Fibroblast of skin of scalp (primary cell): ENCODE data around the gene PDE7B.
"Not testable (repeated sequence)": the region's sequence is repeated elsewhere in the genome, so short reads cannot be mapped to it uniquely, and the experiment has no call there.

Experiments
- DNase-seq: peaks from one replicate; pipeline ENCODE4 v3.0.0-alpha.2; 2013

The PDE7B gene

DNA sequence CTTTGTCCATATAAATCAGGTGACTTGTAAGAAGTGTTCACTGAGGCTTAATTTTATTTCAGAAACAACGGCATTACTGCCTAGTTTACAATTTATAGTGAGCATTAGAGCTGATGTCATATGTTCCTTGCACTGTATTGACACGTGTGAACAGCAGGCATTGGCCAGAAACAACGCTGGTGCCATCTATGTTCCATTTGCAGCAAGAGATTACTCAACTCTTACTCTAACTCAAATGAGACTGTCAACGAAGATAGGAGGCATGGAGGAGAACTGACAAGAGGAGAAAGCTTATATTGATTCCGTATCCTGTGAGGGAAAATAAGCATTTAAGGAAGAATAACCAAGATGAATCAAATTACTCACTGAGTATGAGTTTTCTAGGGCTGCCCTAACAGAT, 350.2 kb downstream of the PDE7B start:
- DNase-seq, result peak; percentile 25

DNA sequence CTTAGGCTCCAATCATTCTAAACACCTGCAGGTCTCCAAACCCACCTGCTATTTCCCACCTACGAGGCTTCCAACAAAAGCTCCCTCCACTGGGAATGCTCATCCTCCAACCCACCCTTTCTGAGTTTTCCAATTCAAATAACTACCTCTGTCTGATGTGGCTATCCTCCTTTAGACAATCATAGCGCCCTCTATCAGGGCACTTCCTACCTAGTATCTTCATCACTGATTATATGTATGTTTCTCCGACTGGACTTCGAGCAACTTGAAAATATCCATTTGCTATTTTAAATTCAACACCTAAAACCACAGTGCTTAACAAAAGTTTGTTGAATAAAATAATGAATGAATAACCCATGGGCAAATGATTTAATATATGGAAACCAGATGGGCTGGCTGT, 357.3 kb downstream of the PDE7B start:
- DNase-seq, result no peak

DNA sequence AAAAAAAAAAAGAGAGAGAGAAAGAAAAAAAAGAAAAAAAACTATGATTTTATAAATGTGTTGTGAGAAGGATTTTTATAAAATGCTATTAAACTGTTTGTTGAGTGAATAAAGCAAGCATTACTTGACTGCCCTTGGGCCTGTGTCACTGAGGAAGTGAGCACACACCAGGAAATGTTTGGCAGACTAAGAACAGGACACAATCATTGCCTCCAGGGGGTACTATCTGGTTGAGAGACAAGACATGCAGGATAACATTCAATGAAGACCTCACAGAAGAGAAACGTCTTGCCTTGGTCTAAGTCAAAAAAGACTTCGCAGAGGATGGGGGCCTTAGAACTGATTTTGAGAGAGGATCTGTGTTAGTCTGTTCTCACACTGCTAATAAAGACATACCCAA, 358.0 kb downstream of the PDE7B start:
- no peak for DNase-seq

DNA sequence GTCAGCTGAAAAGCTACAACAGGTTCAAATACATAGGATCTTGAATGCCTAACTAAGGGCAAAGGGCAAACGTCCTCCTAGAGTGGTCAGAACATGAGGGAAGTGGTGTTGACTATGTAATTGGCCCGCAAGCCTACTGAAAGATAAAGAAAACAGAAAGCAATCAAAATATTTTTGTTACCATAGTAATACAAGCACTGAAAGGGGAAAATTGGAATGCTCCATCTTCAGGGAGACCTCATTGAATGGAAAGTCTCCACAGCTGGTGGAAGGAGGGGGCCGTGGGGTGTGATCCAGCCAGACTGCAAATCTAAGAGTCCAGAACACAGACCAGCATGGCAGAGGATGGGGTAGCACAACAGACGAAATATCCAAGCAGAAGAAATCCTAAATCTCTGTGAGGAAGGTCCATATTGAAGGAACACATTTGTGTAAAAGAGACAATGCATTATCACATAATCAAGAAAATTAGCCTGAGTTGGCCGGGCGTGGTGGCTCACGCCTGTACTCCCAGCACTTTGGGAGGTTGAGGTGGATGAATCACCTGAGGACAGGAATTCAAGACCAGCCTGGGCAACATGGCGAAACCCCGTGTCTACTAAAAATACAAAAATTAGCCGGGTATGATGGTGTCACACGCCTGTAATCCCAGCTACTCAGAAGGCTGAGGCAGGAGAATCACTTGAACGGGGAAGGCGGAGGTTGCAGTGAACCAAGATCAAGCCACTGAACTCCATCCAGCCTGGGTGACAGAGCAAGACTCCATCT, 359.1 kb downstream of the PDE7B start:
- no peak for DNase-seq

GRCh38 chr6:136212608-136213007, 361.1 kb downstream of the PDE7B start:
- DNase-seq, result no peak

- DNase-seq, result no peak
These were observed 361.6 kb downstream of the PDE7B start for GRCh38 chr6:136213012-136213539.

DNA sequence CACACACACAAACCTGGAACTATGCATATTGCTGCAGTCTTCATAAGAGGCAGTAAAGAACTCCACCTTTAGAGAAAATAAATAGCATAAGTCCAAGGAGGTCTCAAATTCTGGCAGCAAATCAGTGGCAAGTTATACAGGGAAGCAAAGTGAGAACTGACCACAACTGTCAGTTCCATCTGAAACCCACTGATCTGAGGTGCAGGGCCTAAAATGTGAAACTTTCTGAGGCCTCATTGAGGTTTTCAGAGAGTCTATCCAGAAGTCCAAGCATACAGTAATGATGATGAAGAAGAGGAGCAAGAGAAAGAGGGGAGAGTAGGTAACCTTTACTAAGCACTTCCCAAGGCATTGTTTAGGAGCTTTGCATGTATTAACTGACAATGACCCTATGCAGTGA, 362.4 kb downstream of the PDE7B start:
- no peak for DNase-seq

- DNase-seq, result no peak
These were observed 365.3 kb downstream of the PDE7B start for GRCh38 chr6:136216503-136217401.

- not testable (repeated sequence) for DNase-seq
These were observed 373.5 kb downstream of the PDE7B start for GRCh38 chr6:136224974-136225373.

GRCh38 chr6:136225496-136225895, 374.0 kb downstream of the PDE7B start:
- no peak for DNase-seq

- peak; percentile 58 for DNase-seq
These were observed 374.6 kb downstream of the PDE7B start for GRCh38 chr6:136226027-136226673.

- DNase-seq, result no peak
These were observed 375.3 kb downstream of the PDE7B start for GRCh38 chr6:136226674-136227377.

GRCh38 chr6:136228814-136229213, 377.3 kb downstream of the PDE7B start:
- no peak for DNase-seq

DNA sequence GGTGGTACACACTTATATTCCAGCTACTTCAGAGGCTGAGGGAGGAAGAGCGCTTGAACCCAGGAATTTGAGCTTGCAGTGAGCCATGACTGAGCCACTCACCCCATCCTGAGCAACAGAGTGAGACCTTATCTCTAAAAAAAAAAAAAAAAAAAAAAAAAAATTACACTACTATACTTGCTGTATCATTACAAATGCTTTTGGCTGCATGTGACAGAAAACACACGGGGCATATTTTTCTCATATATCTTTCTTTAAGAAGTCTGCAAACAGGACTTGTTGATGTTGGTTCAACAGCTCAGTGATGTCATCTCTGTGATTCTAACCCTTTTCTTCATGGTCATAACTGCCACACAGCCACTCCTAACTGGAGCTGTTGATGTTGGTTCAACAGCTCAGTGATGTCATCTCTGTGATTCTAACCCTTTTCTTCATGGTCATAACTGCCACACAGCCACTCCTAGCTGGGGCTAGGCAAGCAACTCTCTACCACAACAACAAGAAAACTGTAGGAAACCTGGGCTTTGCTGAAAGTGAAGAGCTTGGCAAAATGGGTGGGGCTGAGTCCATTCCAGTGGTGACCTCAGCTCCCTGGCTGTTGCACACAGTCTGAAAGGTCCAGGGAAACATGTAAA, 378.8 kb downstream of the PDE7B start:
- DNase-seq, result no peak

DNA sequence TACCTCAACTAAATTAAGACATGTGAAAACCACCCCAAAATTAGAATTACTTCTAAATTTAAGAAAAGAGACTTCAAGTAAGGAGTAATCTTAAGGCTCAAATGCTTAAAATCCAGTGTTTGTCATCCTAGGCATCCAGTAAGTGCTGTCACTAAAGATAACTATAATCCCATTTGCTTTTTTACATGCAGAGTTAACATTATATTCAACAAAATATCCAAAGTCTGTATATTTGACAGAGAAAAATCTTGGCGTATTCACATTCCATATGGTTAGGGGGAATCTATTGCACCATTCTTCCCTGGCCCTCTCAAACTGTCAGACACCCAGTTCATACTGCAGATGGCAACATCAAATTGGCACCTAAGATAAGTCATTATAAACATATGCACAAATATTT, 381.2 kb downstream of the PDE7B start:
- DNase-seq, result no peak

GRCh38 chr6:136235233-136235564, 383.7 kb downstream of the PDE7B start:
- DNase-seq, result no peak

DNA sequence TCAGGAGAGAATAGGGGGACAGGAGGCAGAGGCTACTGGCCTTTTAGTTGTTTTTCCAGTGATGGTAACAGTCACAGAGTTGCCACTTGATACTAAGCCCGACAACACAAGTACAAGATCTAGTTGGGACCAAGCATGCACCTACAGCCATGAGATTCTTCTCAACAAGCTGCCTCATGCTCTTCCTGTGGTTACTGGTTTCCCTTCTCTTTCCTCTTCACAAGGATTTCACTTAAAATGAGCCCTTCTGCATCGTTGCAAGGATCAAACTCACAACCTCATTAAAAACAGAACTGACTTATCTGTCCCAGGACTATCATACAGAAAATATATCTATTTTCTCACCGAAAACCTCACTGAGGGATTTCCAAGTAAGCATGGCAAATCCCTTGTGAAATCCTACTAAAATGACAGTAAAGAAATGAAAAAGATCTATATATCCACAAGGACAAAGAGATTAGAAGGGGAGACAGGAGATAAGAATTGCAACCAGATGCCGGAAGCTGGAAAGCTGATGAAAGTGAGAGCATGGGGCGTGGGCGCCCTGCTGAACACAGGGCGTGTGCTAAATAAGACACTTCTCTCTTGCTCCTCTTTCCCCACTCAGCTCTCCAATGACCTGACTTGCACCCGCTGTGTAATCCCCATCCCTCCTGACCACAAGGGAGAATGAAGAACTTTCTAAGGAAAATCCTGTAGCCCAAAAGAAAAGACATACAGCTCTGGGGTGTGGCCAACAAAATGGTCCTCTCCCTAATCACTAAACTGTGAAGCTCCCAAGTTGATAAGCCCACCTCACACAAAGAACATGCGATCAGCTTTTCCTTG, 385.2 kb downstream of the PDE7B start:
- no peak for DNase-seq

DNA sequence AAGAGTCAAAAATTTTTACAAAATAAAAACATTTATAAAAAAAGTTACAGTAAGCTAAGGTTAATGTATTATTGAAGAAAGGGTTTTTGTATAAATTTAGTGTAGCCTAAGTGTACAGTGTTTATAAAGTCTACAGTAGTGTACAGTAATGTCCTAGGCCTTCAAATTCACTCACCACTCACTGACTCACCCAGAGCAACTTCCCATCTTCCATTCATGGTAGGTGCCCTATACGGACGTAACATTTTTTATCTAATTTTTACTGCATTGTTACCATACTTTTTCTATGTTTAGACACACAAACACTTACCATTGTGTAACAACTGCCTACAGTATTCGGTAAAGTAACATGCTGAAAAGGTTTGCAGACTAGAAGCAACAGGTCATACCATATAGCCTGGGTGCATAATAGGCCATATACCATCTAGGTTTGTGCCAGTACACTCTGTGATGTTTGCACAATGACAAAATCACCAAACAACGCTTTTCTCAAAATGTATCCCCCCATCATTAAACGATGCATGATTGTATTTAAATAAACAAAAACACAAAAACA, 392.6 kb downstream of the PDE7B start:
- DNase-seq, result no peak
